Mesothelial cell of epicardium (in vitro differentiated cells): ENCODE data around the gene TRAF3. TPM values are rescaled to one million over a fixed set of nuclear protein-coding genes. Genes with fewer than 3 reads are reported as not detected.

ENCODE experiments used
- DNase-seq, 2 experiments: peaks; one replicate each; pipeline ENCODE4 v3.0.0; 2021; ENCODE audit warnings: low spot score in 2 of 2; ENCODE audit not compliant: unreplicated experiment in 2 of 2
- H3K27ac Mint-ChIP-seq: 2 replicates; pipeline ENCODE4 v1.8.0; 2021; ENCODE audit warnings: mixed read lengths
- H3K27me3 Mint-ChIP-seq: 2 replicates; pipeline ENCODE4 v1.8.0; 2021; ENCODE audit warnings: low read depth, mixed read lengths
- H3K36me3 Mint-ChIP-seq: 2 replicates; pipeline ENCODE4 v1.8.0; 2021; ENCODE audit warnings: mixed read lengths
- H3K4me1 Mint-ChIP-seq: 2 replicates; pipeline ENCODE4 v1.8.0; 2021; ENCODE audit warnings: mixed read lengths
- H3K4me3 Mint-ChIP-seq: 2 replicates; pipeline ENCODE4 v1.8.0; 2021; ENCODE audit warnings: mild to moderate bottlenecking, moderate library complexity, mixed read lengths
- H3K9me3 Mint-ChIP-seq: 2 replicates; pipeline ENCODE4 v1.8.0; 2021; ENCODE audit warnings: mixed read lengths
- total RNA-seq: library from RNA; stranded (reverse); gene quantifications from 3 replicates; pipeline ENCODE4 v1.2.1, GENCODE V29; 2021
- TF ChIP-seq, protein P1 (sequence below): fragments of 200-600 bp; sonication (generic); IDR thresholded peaks from one replicate; pipeline ENCODE4 v1.5.0; 2021; ENCODE audit warnings: antibody characterized with exemption; ENCODE audit not compliant: unreplicated experiment

TRAF3 gene
- total RNA-seq, 1 donor from 2014 or later: 26.4 TPM

DNA sequence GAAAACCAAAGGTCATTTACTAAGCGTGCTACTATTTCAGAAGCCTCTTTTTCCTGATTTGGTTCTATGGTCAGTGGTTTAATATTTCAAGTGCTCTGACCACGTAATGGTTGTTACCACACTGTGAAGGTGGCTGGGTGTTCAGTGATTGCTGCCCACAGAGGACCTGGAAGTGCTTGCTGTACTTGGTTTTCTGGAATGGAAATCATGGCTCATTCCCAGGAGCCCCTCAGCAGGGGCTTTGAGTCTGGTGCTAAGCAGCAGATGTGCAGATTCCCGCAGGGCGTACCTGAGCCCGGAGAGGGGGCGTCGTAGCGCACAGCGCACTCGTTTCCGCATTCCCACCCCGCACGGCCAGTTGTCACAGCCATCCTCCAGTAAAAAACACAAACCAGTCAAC, 50.5 kb downstream of the TRAF3 start:
- Mint-ChIP-seq H3K4me1 (peaks cover 20% of the 10 kb centered on the region), H3K27ac (no peak overlapping the region), H3K4me3 (no peak overlapping the region), H3K27me3 (no peaks in the 10 kb centered on the region), H3K36me3 (no peaks in the 10 kb centered on the region), H3K9me3 (no peaks in the 10 kb centered on the region)
- DNase-seq: no peak
- TF ChIP-seq, protein P1, sequence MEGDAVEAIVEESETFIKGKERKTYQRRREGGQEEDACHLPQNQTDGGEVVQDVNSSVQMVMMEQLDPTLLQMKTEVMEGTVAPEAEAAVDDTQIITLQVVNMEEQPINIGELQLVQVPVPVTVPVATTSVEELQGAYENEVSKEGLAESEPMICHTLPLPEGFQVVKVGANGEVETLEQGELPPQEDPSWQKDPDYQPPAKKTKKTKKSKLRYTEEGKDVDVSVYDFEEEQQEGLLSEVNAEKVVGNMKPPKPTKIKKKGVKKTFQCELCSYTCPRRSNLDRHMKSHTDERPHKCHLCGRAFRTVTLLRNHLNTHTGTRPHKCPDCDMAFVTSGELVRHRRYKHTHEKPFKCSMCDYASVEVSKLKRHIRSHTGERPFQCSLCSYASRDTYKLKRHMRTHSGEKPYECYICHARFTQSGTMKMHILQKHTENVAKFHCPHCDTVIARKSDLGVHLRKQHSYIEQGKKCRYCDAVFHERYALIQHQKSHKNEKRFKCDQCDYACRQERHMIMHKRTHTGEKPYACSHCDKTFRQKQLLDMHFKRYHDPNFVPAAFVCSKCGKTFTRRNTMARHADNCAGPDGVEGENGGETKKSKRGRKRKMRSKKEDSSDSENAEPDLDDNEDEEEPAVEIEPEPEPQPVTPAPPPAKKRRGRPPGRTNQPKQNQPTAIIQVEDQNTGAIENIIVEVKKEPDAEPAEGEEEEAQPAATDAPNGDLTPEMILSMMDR: no peak

DNA sequence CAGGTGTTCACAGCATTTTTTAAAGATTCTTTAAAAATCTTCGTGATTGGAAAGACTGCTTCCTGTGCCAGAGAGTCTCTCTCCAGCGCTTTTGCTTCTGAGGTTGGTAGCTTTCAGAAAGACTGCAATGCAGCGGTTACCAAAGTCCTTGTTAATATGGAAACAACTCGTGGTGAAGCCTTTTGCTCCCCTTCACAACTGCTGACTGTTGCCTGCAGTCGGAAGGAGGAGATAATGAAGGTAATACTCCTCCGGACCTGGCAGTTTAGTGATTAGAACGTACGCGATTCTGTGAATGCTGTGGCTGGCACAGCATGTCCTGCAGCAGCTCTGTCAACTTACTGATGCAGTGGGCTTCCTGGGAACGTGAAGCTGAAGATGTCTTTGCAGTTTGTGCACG, 50.9 kb downstream of the TRAF3 start:
- H3K36me3 Mint-ChIP-seq: no peaks in the 10 kb centered on the region
- TF ChIP-seq, protein P1: no peak
- no peaks in the 10 kb centered on the region for H3K9me3 Mint-ChIP-seq
- peaks cover 20% of the 10 kb centered on the region for H3K4me1 Mint-ChIP-seq
- H3K27me3 Mint-ChIP-seq: no peaks in the 10 kb centered on the region
- no peak for DNase-seq
- H3K27ac Mint-ChIP-seq: no peak overlapping the region
- H3K4me3 Mint-ChIP-seq: no peak overlapping the region

DNA sequence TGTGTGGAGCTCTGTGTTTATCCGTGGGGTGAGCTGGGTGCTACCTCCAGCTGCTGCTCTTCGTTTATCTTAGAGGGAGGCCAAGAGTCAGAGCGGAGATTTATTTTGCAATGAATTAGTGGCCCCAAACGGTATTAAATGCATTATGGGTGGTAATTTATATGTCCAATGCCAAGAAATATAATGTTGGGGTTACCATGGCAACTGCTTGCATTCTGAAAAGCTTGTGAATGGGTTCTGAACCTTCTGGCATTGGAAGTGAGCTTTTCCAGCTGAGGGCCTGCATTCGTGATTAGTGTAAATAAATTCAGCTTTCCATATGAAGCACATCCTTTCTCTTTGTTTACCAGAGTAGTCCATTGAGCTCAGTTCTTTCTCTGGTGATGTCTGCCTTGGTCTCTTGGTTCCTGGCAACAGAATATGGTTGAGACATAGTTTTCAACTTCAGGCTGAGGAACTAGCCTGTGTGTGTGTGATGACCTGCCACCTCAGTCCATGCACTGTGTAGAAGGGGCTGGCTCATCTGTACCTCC, 51.8 kb downstream of the TRAF3 start:
- peaks cover 20% of the 10 kb centered on the region for H3K4me1 Mint-ChIP-seq
- no peaks in the 10 kb centered on the region for H3K27me3 Mint-ChIP-seq
- H3K9me3 Mint-ChIP-seq: no peaks in the 10 kb centered on the region
- peaks cover 2% of the 10 kb centered on the region for H3K36me3 Mint-ChIP-seq
- H3K27ac Mint-ChIP-seq: no peak overlapping the region
- no peak overlapping the region for H3K4me3 Mint-ChIP-seq
- TF ChIP-seq, protein P1: no peak
- DNase-seq: no peak

DNA sequence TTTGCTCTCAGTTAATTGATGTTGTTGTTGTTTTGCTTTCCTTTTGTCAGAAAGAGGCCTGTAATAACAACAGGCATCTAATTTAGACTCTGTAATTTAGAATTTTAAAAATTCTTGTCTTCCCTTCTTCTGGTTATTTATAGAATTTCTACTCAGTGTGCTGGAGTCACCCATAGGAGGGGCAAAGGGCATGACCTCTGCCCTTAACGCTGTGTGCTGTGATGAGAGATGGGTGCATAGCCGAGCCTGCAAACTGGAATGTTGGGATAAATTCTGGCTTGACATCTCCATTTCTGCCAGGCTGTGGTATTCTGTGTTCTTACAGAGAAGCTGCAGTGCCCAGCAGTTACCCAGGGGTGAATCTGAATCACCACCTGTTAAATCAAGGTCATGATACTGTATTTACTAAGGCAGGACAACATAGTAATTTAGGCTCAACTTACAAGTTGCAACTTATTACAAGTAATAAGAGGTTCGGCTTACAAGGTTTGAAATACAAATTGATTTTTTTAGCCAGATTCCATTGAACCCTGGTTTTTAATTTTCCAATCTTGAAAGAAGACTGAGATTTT, 53.3 kb downstream of the TRAF3 start:
- no peak for DNase-seq
- peaks cover 20% of the 10 kb centered on the region for H3K4me1 Mint-ChIP-seq
- H3K4me3 Mint-ChIP-seq: no peak overlapping the region
- H3K27ac Mint-ChIP-seq: peak overlapping the region; percentile 25
- peaks cover 8% of the 10 kb centered on the region for H3K36me3 Mint-ChIP-seq
- TF ChIP-seq, protein P1: no peak
- H3K27me3 Mint-ChIP-seq: no peaks in the 10 kb centered on the region
- H3K9me3 Mint-ChIP-seq: no peaks in the 10 kb centered on the region

DNA sequence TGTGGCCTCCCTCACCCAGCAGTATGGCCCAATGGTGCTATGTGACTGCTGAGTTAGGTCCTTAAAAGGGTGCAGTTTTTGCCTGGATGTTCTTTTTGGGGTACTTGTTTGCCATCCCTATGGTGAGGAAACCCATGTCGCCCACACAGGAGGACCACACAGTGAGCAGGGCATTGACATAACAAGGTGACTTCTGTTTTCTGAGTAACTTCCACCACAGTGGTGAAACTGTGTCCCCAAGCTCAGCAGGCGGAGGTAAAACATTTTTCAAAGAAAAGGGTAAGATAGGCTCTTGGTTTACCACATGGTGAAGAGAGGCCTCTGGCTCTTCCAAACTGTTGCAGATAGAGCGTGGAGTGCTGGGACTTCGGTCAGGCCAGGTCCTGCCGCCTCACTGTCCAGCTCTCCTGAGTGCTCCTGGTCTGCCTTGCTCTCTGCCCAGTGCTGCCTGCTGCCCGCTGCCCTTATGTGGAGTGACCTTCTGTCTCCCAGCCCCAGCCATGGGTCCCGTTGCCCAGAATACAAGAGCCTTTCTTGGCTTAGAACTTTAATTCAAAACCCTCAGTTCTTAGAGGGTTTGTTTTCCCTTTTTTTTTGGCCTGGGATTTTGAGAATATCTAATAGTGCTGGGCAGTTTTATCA, 54.0 kb downstream of the TRAF3 start:
- H3K27me3 Mint-ChIP-seq: no peaks in the 10 kb centered on the region
- peaks cover 20% of the 10 kb centered on the region for H3K4me1 Mint-ChIP-seq
- TF ChIP-seq, protein P1: no peak
- DNase-seq: no peak
- H3K27ac Mint-ChIP-seq: no peak overlapping the region
- no peak overlapping the region for H3K4me3 Mint-ChIP-seq
- peaks cover 8% of the 10 kb centered on the region for H3K36me3 Mint-ChIP-seq
- no peaks in the 10 kb centered on the region for H3K9me3 Mint-ChIP-seq
